Fibroblast of villous mesenchyme (primary cell): ENCODE measurements around the gene MUC12. TPM values are rescaled to one million over a fixed set of nuclear protein-coding genes. Genes with fewer than 3 reads are reported as not detected.
"Not testable (repeated sequence)": the region's sequence is repeated elsewhere in the genome, so short reads cannot be mapped to it uniquely, and the experiment has no call there.

ENCODE experiments used
- DNase-seq: peaks from one replicate; pipeline ENCODE4 v3.0.0-alpha.2; 2010; ENCODE audit warnings: low read depth
- H3K4me3 ChIP-seq: 2 replicates; pipeline ENCODE4 v1.5.1; 2011; ENCODE audit warnings: low read depth, mild to moderate bottlenecking, low read length
- total RNA-seq: library from RNA; depleted of rRNA; stranded (reverse); fragments of >200 nt; gene quantifications from 2 replicates; pipeline ENCODE4 v1.2.3, GENCODE V29; 2012
- TF ChIP-seq, protein P1 (sequence below): IDR thresholded peaks from 2 replicates; pipeline ENCODE4 v1.5.1; 2012; ENCODE audit warnings: low read depth, mild to moderate bottlenecking, low read length; ENCODE audit not compliant: insufficient read depth

Gene MUC12, protein sequence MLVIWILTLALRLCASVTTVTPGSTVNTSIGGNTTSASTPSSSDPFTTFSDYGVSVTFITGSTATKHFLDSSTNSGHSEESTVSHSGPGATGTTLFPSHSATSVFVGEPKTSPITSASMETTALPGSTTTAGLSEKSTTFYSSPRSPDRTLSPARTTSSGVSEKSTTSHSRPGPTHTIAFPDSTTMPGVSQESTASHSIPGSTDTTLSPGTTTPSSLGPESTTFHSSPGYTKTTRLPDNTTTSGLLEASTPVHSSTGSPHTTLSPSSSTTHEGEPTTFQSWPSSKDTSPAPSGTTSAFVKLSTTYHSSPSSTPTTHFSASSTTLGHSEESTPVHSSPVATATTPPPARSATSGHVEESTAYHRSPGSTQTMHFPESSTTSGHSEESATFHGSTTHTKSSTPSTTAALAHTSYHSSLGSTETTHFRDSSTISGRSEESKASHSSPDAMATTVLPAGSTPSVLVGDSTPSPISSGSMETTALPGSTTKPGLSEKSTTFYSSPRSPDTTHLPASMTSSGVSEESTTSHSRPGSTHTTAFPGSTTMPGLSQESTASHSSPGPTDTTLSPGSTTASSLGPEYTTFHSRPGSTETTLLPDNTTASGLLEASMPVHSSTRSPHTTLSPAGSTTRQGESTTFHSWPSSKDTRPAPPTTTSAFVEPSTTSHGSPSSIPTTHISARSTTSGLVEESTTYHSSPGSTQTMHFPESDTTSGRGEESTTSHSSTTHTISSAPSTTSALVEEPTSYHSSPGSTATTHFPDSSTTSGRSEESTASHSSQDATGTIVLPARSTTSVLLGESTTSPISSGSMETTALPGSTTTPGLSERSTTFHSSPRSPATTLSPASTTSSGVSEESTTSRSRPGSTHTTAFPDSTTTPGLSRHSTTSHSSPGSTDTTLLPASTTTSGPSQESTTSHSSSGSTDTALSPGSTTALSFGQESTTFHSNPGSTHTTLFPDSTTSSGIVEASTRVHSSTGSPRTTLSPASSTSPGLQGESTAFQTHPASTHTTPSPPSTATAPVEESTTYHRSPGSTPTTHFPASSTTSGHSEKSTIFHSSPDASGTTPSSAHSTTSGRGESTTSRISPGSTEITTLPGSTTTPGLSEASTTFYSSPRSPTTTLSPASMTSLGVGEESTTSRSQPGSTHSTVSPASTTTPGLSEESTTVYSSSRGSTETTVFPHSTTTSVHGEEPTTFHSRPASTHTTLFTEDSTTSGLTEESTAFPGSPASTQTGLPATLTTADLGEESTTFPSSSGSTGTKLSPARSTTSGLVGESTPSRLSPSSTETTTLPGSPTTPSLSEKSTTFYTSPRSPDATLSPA (N-terminal part only)
- total RNA-seq: under 0.01 TPM in 1 of 2 replicates, not detected in the other

DNA sequence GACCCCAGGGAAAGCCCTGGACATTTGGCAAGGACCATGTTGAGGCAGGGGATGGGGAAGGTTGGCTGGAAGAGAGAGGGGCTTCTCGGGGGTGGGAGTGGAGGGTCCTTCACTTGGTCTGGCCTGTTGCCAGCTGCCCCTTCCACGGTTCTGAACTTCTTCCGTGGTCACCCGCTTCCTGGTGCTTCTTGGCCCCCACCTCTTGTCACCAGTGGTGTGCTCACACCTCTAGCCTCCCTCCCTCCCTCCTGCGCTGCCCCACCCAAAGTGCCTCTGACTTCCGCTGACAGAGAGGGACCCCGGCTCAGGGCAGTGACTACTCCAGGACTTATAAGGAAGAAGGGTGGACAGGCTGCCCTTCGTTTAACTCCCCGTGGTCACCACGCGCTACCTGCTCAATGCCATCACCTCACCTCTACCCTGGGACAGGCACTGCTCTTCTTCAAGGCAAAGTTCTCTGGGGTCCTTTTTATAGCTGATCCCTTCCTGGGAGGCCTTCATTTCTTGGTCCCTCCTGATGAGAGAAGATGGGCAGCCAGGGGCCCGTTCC, at the start of gene MUC12:
TSS of gene MUC12 (plus strand) at position 500 of the 550 bp plus-strand sequence. CDS start 58 bp downstream, outside the sequence.
- TF ChIP-seq, protein P1, sequence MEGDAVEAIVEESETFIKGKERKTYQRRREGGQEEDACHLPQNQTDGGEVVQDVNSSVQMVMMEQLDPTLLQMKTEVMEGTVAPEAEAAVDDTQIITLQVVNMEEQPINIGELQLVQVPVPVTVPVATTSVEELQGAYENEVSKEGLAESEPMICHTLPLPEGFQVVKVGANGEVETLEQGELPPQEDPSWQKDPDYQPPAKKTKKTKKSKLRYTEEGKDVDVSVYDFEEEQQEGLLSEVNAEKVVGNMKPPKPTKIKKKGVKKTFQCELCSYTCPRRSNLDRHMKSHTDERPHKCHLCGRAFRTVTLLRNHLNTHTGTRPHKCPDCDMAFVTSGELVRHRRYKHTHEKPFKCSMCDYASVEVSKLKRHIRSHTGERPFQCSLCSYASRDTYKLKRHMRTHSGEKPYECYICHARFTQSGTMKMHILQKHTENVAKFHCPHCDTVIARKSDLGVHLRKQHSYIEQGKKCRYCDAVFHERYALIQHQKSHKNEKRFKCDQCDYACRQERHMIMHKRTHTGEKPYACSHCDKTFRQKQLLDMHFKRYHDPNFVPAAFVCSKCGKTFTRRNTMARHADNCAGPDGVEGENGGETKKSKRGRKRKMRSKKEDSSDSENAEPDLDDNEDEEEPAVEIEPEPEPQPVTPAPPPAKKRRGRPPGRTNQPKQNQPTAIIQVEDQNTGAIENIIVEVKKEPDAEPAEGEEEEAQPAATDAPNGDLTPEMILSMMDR: no peak
- no peak for DNase-seq

DNA sequence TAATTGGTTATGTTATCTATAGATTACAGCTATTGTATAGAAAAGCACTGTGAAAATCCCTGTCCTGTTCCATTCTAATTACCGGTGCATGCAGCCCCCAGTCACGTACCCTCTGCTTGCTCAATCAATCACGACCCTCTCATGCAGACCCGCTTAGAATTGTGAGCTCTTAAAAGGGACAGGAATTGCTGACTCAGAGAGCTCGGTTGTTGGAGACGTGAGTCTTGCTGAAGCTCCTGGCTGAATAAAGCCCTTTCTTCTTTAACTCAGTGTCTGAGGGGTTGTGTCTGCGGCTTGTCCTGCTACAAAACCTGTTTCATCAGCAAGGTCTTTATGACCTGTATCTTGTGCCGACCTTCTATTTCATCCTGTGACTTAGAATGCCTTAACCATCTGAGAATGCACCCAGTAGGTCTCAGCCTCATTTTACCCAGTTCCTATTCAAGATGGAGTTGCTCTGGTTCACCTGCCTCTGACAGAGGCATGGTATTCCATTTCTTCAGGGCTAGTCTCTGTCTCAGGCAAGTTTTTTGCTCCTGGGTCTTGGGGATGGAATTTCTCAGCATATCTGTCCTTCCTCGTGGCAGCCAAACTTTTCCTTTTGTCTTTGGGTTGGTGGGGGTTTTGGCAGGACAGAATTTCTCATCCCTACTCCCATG, 49.5 kb upstream of the MUC12 start:
- H3K4me3 ChIP-seq, DNase-seq: not testable (repeated sequence)

More for the DNA sequence above, at the start of gene MUC12:
- no peak within 1 kb of the TSS for H3K4me3 ChIP-seq

DNA sequence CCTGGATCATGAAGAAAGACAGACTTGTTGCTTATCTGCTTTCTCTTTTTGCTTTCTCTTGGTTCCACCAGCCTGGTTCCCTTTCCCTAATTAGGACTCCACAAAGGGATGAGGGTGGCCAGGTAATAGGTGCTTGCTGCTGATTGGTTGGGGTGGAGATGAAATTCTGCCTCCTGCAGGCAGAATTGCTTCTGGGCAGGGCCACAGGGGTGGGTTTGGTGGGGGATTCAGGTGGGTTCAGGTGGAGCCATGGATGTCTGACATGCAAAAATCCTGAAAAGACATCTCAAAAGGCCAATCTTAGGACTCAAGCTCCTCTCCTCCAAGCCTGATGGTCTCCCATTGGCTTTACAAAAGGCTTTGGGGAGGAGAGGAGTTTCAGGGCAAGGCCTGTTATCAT, 48.3 kb upstream of the MUC12 start:
- TF ChIP-seq, protein P1: no peak
- DNase-seq: no peak
- no peak overlapping the region for H3K4me3 ChIP-seq

DNA sequence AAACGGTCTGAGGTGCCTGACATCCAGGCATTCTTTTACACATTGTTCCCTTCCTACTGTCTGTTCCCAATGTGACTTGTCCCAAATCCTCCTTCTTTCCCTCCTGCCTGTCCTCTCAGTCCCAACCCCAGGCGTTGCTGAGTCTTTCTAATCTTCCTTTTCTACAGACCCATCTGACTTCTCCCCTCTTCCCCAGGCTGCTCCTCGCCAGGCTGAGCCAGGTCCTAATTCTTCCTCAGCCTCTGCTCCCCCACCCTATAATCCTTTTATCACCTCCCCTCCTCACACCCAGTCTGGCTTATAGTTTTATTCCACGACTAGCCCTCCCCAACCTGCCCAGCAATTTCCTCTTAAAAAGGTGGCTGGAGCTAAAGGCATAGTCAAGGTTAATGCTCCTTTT, 45.7 kb upstream of the MUC12 start:
- DNase-seq, H3K4me3 ChIP-seq: not testable (repeated sequence)

DNA sequence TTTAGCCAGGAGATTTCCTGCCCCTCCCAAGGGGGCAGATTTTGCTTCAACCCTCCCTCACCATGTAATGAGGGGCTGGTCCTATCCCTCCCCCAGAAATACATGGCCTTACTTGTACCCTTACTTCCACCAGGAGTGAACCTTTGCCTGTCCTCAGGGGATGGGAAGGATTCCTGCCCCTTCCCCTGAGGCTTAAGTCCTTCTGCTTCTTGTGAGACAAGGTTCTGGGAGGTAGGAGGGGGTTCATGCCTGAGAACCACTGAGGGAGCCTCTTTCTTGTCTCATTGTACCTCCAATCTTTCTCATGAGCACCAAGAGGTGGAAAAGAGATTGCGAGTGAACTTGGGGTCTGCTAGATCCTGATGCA, 39.6 kb upstream of the MUC12 start:
- DNase-seq: no peak
- no peak overlapping the region for H3K4me3 ChIP-seq
- TF ChIP-seq, protein P1: no peak

DNA sequence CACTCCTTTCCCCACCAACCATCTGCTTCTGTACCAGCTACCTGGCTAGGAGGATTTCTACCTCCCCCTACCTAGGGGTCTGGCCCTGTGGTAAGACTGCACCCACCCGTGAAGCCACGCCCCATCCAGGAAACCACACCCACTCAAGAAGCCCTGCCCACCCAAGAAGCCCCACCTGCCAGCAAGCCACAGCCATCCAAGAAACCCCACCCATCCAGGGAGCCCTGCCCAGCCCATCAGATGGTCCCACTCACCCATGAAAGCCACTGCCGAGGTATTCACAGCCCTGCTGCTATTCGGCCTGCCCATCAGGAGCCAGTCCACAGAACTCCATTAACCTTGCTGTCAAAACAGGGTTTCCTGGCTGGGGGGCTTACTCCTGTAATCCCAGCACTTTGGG, 35.6 kb upstream of the MUC12 start:
- no peak for DNase-seq

DNA sequence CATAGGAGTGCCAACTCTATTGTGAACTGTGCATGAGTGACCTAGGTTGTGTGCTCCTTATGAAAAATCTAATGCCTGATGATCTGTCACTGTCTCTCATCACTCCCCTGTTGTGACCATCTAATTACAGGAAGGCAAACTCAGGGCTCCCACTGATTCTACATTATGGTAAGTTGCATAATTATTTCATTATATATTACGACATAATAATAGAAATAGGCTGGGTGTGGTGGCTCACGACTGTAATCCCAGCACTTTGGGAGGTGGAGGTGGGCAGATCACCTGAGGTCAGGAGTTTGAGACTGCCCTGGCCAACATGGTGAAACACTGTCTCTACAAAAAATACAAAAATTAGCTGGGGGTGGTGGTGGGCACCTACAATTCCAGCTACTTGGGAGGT, 34.0 kb upstream of the MUC12 start:
- not testable (repeated sequence) for H3K4me3 ChIP-seq, DNase-seq

More for the DNA sequence above, 35.6 kb upstream of the MUC12 start:
- TF ChIP-seq, protein P1: no peak
- H3K4me3 ChIP-seq: no peak overlapping the region

DNA sequence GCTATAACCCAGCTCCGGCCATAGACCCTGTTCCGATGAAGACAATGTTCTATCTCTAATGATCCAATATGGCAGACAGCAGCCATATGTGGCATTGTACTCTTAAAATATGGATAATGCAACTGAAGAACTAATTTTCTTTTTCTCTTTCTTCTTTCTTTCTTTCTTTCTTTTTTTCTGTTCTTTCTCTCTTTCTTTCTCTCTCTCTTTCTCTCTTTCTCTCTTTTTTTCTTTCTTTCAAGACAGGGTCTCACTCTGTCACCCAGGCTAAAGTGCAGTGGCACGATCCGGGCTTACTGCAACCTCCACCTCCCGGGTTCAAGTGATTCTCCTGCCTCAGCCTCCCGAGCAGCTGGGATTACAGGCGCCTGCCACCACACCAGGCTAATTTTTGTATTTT, 33.2 kb upstream of the MUC12 start:
- not testable (repeated sequence) for DNase-seq, H3K4me3 ChIP-seq
